H1 (cell line): ENCODE data around the gene REL. TPM values are rescaled to one million over a fixed set of nuclear protein-coding genes. Genes with fewer than 3 reads are reported as not detected.

ENCODE experiments used
- CTCF ChIA-PET: fragments of 300-600 bp; sonication (Branson Sonifier 250); formaldehyde crosslinking; loops from one replicate; lab custom pipeline; 2021; ENCODE audit not compliant: partially characterized antibody; lab: Charles Lee
- POLR2A ChIA-PET: fragments of 300-600 bp; sonication (Branson Sonifier 250); formaldehyde crosslinking; loops from one replicate; lab custom pipeline; 2021; ENCODE audit warnings: inconsistent platforms; ENCODE audit not compliant: partially characterized antibody; lab: Charles Lee
- DNase-seq, 2 experiments: peaks; one replicate each; pipeline versions ENCODE4 v3.0.0 to v3.0.0-alpha.2; 2010 to 2022; ENCODE audit warnings: low spot score in 2 of 2, low read depth in 1 of 2, mixed read lengths in 1 of 2
- FAIRE-seq: peaks from 2 replicates; lab custom pipeline; 2011; peaks lifted over from hg19 to GRCh38; lab: Jason Lieb, UNC
- H2AFZ ChIP-seq: 2 replicates; pipeline ENCODE4 v1.8.1; 2012; ENCODE audit warnings: low read length, inconsistent platforms
- H2AK5ac ChIP-seq: 2 replicates; pipeline ENCODE4 v1.6.1; 2013; ENCODE audit warnings: low read depth, low read length
- H2BK120ac ChIP-seq: replicated peaks from 2 replicates; pipeline ENCODE3; 2013; ENCODE audit warnings: low read depth, low read length, inconsistent platforms
- H2BK12ac ChIP-seq: 2 replicates; pipeline ENCODE4 v1.6.1; 2013; ENCODE audit warnings: low read depth, low read length
- H2BK15ac ChIP-seq: 2 replicates; pipeline ENCODE4 v1.6.1; 2013; ENCODE audit warnings: low read length
- H2BK20ac ChIP-seq: 2 replicates; pipeline ENCODE4 v1.6.1; 2013; ENCODE audit warnings: low read length
- H2BK5ac ChIP-seq: 2 replicates; pipeline ENCODE4 v1.6.1; 2013; ENCODE audit warnings: low read depth, low read length
- H3K14ac ChIP-seq: 2 replicates; pipeline ENCODE4 v1.6.1; 2013; ENCODE audit warnings: inconsistent platforms; ENCODE audit not compliant: insufficient read length
- H3K18ac ChIP-seq: 2 replicates; pipeline ENCODE4 v1.6.1; 2013; ENCODE audit warnings: low read length; ENCODE audit errors: extremely low read depth
- H3K23ac ChIP-seq: 2 replicates; pipeline ENCODE4 v1.6.1; 2013; ENCODE audit warnings: inconsistent platforms; ENCODE audit not compliant: insufficient read length
- H3K23me2 ChIP-seq: 2 replicates; pipeline ENCODE4 v1.6.1; 2013; ENCODE audit warnings: low read depth, low read length
- H3K27ac ChIP-seq: 2 replicates; pipeline ENCODE4 v1.6.1; 2011; ENCODE audit warnings: low read depth, low read length, inconsistent platforms
- H3K27me3 ChIP-seq, 4 experiments: replicated peaks in 1 of 4; 1 replicate in 1 of 4; 2 replicates in 3 of 4; pipeline versions ENCODE4 v1.6.1 to v1.8.1; 2011 to 2013; ENCODE audit warnings: low read length in 3 of 4, mild to moderate bottlenecking in 3 of 4, inconsistent platforms in 2 of 4, mixed read lengths in 2 of 4, moderate library complexity in 1 of 4; ENCODE audit not compliant: control insufficient read depth in 3 of 4, insufficient read depth in 3 of 4; ENCODE audit errors: extremely low read depth in 1 of 4
- H3K36me3 ChIP-seq, 4 experiments: 2 replicates each; pipeline versions ENCODE4 v1.6.1 to v1.8.1; 2011 to 2013; ENCODE audit warnings: mild to moderate bottlenecking in 4 of 4, low read length in 3 of 4, moderate library complexity in 2 of 4, control low read depth in 1 of 4, inconsistent platforms in 1 of 4; ENCODE audit not compliant: insufficient read depth in 4 of 4, control insufficient read depth in 2 of 4
- H3K4ac ChIP-seq: replicated peaks from 2 replicates; pipeline ENCODE3; 2013; ENCODE audit warnings: low read length, low read depth, mixed read lengths, inconsistent platforms; ENCODE audit not compliant: insufficient read length
- H3K4me1 ChIP-seq, 4 experiments: replicated peaks in 1 of 4; 1 replicate in 1 of 4; 2 replicates in 3 of 4; pipeline versions ENCODE4 v1.6.1 to v1.8.1; 2011 to 2013; ENCODE audit warnings: low read length in 3 of 4, inconsistent platforms in 2 of 4, mixed read lengths in 1 of 4; ENCODE audit not compliant: insufficient read depth in 4 of 4, control insufficient read depth in 3 of 4
- H3K4me2 ChIP-seq, 2 experiments: 2 replicates each; pipeline versions ENCODE4 v1.6.1 to v1.8.1; 2011 to 2013; ENCODE audit warnings: low read depth in 2 of 2, low read length in 2 of 2, control low read depth in 1 of 2, inconsistent platforms in 1 of 2, mild to moderate bottlenecking in 1 of 2; ENCODE audit not compliant: insufficient read depth in 1 of 2
- H3K4me3 ChIP-seq, 4 experiments: fragments of 200-600, 300-600 bp in 1 of 4; sonication (generic), shearing (Covaris generic), sonication (Bioruptor Twin) in 1 of 4; 2 replicates each; pipeline versions ENCODE4 v1.5.1 to v1.8.1; 2011 to 2016; ENCODE audit warnings: low read length in 4 of 4, low read depth in 3 of 4, control low read depth in 2 of 4, inconsistent platforms in 2 of 4, mild to moderate bottlenecking in 2 of 4, mixed read lengths in 1 of 4, moderate library complexity in 1 of 4; ENCODE audit not compliant: insufficient read depth in 2 of 4; ENCODE audit errors: extremely low read depth in 1 of 4
- H3K56ac ChIP-seq: replicated peaks from 2 replicates; pipeline ENCODE3; 2013; ENCODE audit warnings: low read depth, mild to moderate bottlenecking, mixed read lengths, low read length, inconsistent platforms; ENCODE audit not compliant: insufficient read length
- H3K79me1 ChIP-seq: 2 replicates; pipeline ENCODE4 v1.6.1; 2013; ENCODE audit warnings: low read depth, low read length, control low read depth
- H3K79me2 ChIP-seq, 2 experiments: 2 replicates each; pipeline versions ENCODE4 v1.6.1 to v1.8.1; 2012 to 2013; ENCODE audit warnings: low read length in 2 of 2, mild to moderate bottlenecking in 2 of 2, inconsistent platforms in 1 of 2; ENCODE audit not compliant: insufficient read depth in 2 of 2, control insufficient read depth in 1 of 2
- H3K9ac ChIP-seq, 4 experiments: replicated peaks in 1 of 4; 1 replicate in 1 of 4; 2 replicates in 3 of 4; pipeline versions ENCODE4 v1.6.1 to v1.8.1; 2011 to 2013; ENCODE audit warnings: low read depth in 3 of 4, low read length in 3 of 4, control low read depth in 2 of 4, mild to moderate bottlenecking in 2 of 4, moderate library complexity in 2 of 4, inconsistent platforms in 1 of 4; ENCODE audit errors: extremely low read depth in 1 of 4
- H3K9me3 ChIP-seq, 2 experiments: 2 replicates each; pipeline versions ENCODE4 v1.6.1 to v1.8.1; 2012 to 2013; ENCODE audit warnings: mild to moderate bottlenecking in 2 of 2, moderate library complexity in 2 of 2, control low read depth in 1 of 2, inconsistent platforms in 1 of 2, low read depth in 1 of 2, low read length in 1 of 2, mixed read lengths in 1 of 2; ENCODE audit not compliant: insufficient read depth in 2 of 2
- H4K20me1 ChIP-seq, 2 experiments: replicated peaks in 1 of 2; 2 replicates each; pipeline versions ENCODE3 to v1.8.1; 2011 to 2013; ENCODE audit warnings: inconsistent platforms in 2 of 2, low read length in 2 of 2, mild to moderate bottlenecking in 1 of 2; ENCODE audit not compliant: insufficient read depth in 2 of 2, control insufficient read depth in 1 of 2
- H4K5ac ChIP-seq: 2 replicates; pipeline ENCODE4 v1.6.1; 2013; ENCODE audit warnings: low read length, low read depth, mixed read lengths, inconsistent platforms; ENCODE audit not compliant: insufficient read length
- H4K8ac ChIP-seq: 2 replicates; pipeline ENCODE4 v1.8.0; 2013; ENCODE audit warnings: mild to moderate bottlenecking, moderate library complexity, low read length, inconsistent platforms; ENCODE audit not compliant: insufficient read depth; ENCODE audit errors: extremely low read depth
- H4K91ac ChIP-seq: replicated peaks from 2 replicates; pipeline ENCODE3; 2013; ENCODE audit warnings: low read length, mixed read lengths, inconsistent platforms; ENCODE audit not compliant: insufficient read length
- NANOG ChIP-seq: IDR thresholded peaks from 2 replicates; pipeline ENCODE4 v1.6.1; 2011; ENCODE audit warnings: low read length, low read depth, mild to moderate bottlenecking, inconsistent platforms; ENCODE audit not compliant: insufficient read depth, poor library complexity, severe bottlenecking
- WGBS, 2 experiments: shearing (Covaris generic) in 1 of 2; methylation state at CpG; one replicate each; pipeline versions ENCODE4 v1.1.6 to v1.1.7; 2013 to 2015; ENCODE audit warnings: low lambda C conversion rate in 2 of 2, mixed read lengths in 2 of 2, inconsistent platforms in 1 of 2, low coverage in 1 of 2, missing lambda C conversion rate in 1 of 2; ENCODE audit not compliant: insufficient replicate concordance in 2 of 2, insufficient coverage in 1 of 2, insufficient read length in 1 of 2; ENCODE audit errors: extremely low coverage in 1 of 2, missing lambda C conversion rate in 1 of 2; 5-methylcytosine and 5-hydroxymethylcytosine counted together
- polyA plus RNA-seq, 7 experiments: library from polyadenylated mRNA; depleted of rRNA in 3 of 7; stranded (reverse) in 5 of 7; unstranded in 2 of 7; fragments of >200 nt in 5 of 7; fragments of 200-250 nt in 2 of 7; gene quantifications; 1 replicate in 5 of 7; 2 replicates in 1 of 7; 4 replicates in 1 of 7; pipeline versions ENCODE4 v1.2.1 to v1.2.3, GENCODE V29; 2011 to 2013; ENCODE audit warnings: missing spikeins in 2 of 7, mixed read lengths in 2 of 7
- total RNA-seq: library from RNA; stranded (reverse); fragmentation: NEBNext Ultra II Directional; extraction: Animal tissue kit (Norgen Biotek cat#: 25700); gene quantifications from 2 replicates; pipeline ENCODE4 v1.2.1, GENCODE V29; 2021

REL gene
- total and polyA plus RNA-seq, 2 of the 8 experiments (the other 6 are each of a cell fraction or from before 2014, with no cell fraction given), result 1.5 to 7.5 TPM

- no peak overlapping the region for H2AK5ac ChIP-seq
- H2BK15ac ChIP-seq, result no peak overlapping the region
- H2BK5ac ChIP-seq, result no peak overlapping the region
- no peak overlapping the region for H3K9ac ChIP-seq
- no peak overlapping the region for H3K27ac ChIP-seq
- no peaks in the 10 kb centered on the region for H3K79me2 ChIP-seq
- H2BK12ac ChIP-seq, result no peak overlapping the region
- no peaks in the 10 kb centered on the region for H3K36me3 ChIP-seq
- no peak overlapping the region for H3K4ac ChIP-seq
- no peaks in the 10 kb centered on the region for H3K4me1 ChIP-seq
- no peak for TF ChIP-seq NANOG
- TF ChIP-seq, all 59 proteins: peak for 0
- H4K20me1 ChIP-seq, result no peaks in the 10 kb centered on the region
- H2AFZ ChIP-seq, result no peak overlapping the region
- H3K23ac ChIP-seq, result no peak overlapping the region
- no peak overlapping the region for H2BK20ac ChIP-seq
- H4K5ac ChIP-seq, result no peak overlapping the region
- no peak for FAIRE-seq
- H3K14ac ChIP-seq, result no peak overlapping the region
- no peak overlapping the region for H3K4me2 ChIP-seq
- no peak overlapping the region for H2BK120ac ChIP-seq
- no peak for DNase-seq
- no peaks in the 10 kb centered on the region for H3K9me3 ChIP-seq
- H3K79me1 ChIP-seq, result no peaks in the 10 kb centered on the region
- no peak overlapping the region for H3K56ac ChIP-seq
- no peak overlapping the region for H3K18ac ChIP-seq
- no peak overlapping the region for H4K8ac ChIP-seq
- 98% methylated on average over 4 of the region's 4 CpGs; no CpG with 5 or more reads in 1 of the 2 experiments for WGBS, 2 experiments
- ChIA-PET POLR2A (no interaction called here), CTCF (no interaction called here)
- H4K91ac ChIP-seq, result no peak overlapping the region
- H3K23me2 ChIP-seq, result no peaks in the 10 kb centered on the region
- no peak overlapping the region for H3K4me3 ChIP-seq
- H3K27me3 ChIP-seq, result no peaks in the 10 kb centered on the region
These were observed 24.3 kb upstream of the REL start for GRCh38 chr2:60857056-60857455.
